Caco-2 (cell line): ENCODE data around the gene SOX6. TPM values are rescaled to one million over a fixed set of nuclear protein-coding genes. Genes with fewer than 3 reads are reported as not detected.

Experiments used
- BruUV-seq: library from RNA; stranded (reverse); fragments of 400-500 nt; replicated peaks from 2 replicates; lab custom pipeline; 2021; lab: Mats Ljungman, UMichigan
- CTCF ChIA-PET: fragments of 300-600 bp; sonication (Branson Sonifier 250); formaldehyde crosslinking; loops from one replicate; lab custom pipeline; 2022; ENCODE audit warnings: antibody characterized with exemption; lab: Charles Lee
- POLR2A ChIA-PET: fragments of 300-600 bp; sonication (Branson Sonifier 250); formaldehyde crosslinking; loops from one replicate; lab custom pipeline; 2022; ENCODE audit warnings: antibody characterized with exemption; lab: Charles Lee
- DNase-seq, 2 experiments: peaks; one replicate each; pipeline versions ENCODE4 v3.0.0 to v3.0.0-alpha.2; 2020 to 2022
- H3K27me3 ChIP-seq: replicated peaks from 2 replicates; pipeline ENCODE4 v1.6.0; 2011; ENCODE audit warnings: low read length; ENCODE audit not compliant: control insufficient read depth, insufficient read depth
- H3K36me3 ChIP-seq: 2 replicates; pipeline ENCODE4 v1.5.1; 2011; ENCODE audit warnings: low read length; ENCODE audit not compliant: control insufficient read depth, insufficient read depth
- H3K4me1 ChIP-seq: fragments of 250-450 bp; sonication (Bioruptor Pico); 2 replicates; pipeline ENCODE4 v1.5.1; 2020; ENCODE audit warnings: mild to moderate bottlenecking
- H3K4me3 ChIP-seq: 2 replicates; pipeline ENCODE4 v1.5.1; 2011; ENCODE audit warnings: low read depth, mild to moderate bottlenecking, control low read depth, low read length
- H3K9me3 ChIP-seq: fragments of 250-450 bp; sonication (Bioruptor Pico); 2 replicates; pipeline ENCODE4 v1.5.1; 2020; ENCODE audit warnings: mild to moderate bottlenecking, moderate library complexity
- H3K27ac Mint-ChIP-seq: one replicate; pipeline ENCODE4 v1.8.0; 2022; ENCODE audit warnings: mixed read lengths; ENCODE audit not compliant: unreplicated experiment
- H3K27me3 Mint-ChIP-seq: one replicate; pipeline ENCODE4 v1.8.0; 2022; ENCODE audit warnings: mixed read lengths; ENCODE audit not compliant: insufficient read depth, unreplicated experiment
- H3K36me3 Mint-ChIP-seq: one replicate; pipeline ENCODE4 v1.8.0; 2022; ENCODE audit warnings: mild to moderate bottlenecking, mixed read lengths; ENCODE audit not compliant: insufficient read depth, unreplicated experiment
- H3K4me1 Mint-ChIP-seq: one replicate; pipeline ENCODE4 v1.8.0; 2022; ENCODE audit warnings: low read depth, mixed read lengths; ENCODE audit not compliant: unreplicated experiment
- H3K4me3 Mint-ChIP-seq: one replicate; pipeline ENCODE4 v1.8.0; 2022; ENCODE audit warnings: mild to moderate bottlenecking, moderate library complexity, mixed read lengths; ENCODE audit not compliant: unreplicated experiment
- H3K9me3 Mint-ChIP-seq: one replicate; pipeline ENCODE4 v1.8.0; 2022; ENCODE audit warnings: mixed read lengths; ENCODE audit not compliant: unreplicated experiment
- CTCF ChIP-seq, 2 experiments: fragments of 200-600 bp in 1 of 2; IDR thresholded peaks; 1 replicate in 1 of 2; 2 replicates in 1 of 2; pipeline versions ENCODE4 v1.5.1 to v1.8.0; 2011 to 2022; ENCODE audit warnings: antibody characterized with exemption in 1 of 2, control low read depth in 1 of 2, inconsistent platforms in 1 of 2, low read depth in 1 of 2, low read length in 1 of 2, mild to moderate bottlenecking in 1 of 2, moderate library complexity in 1 of 2; ENCODE audit not compliant: insufficient read depth in 1 of 2, severe bottlenecking in 1 of 2, unreplicated experiment in 1 of 2
- intact Hi-C: fragments of 100-400 bp; cut with micrococcal nuclease; formaldehyde crosslinking; loops from one replicate; pipeline ENCODE4 v1.10.0; 2022; ENCODE audit not compliant: unreplicated experiment
- total RNA-seq: library from RNA; stranded (reverse); gene quantifications from 2 replicates; pipeline ENCODE4 v1.2.3, GENCODE V29; 2022

SOX6 gene
- total RNA-seq, 1 experiment from 2014 or later: 10.8 TPM

GRCh38 chr11:15937601-15938120 lies 418.7 kb downstream of the SOX6 start:
- H3K27ac Mint-ChIP-seq: no peak overlapping the region
- Histone ChIP-seq H3K9me3 (no peaks in the 10 kb centered on the region), H3K4me3 (no peak overlapping the region), H3K4me1 (no peaks in the 10 kb centered on the region), H3K27me3 (no peaks in the 10 kb centered on the region), H3K36me3 (no peaks in the 10 kb centered on the region)
- intact Hi-C loops: no loop called here
- H3K36me3 Mint-ChIP-seq: no peaks in the 10 kb centered on the region
- H3K4me1 Mint-ChIP-seq: no peaks in the 10 kb centered on the region
- H3K27me3 Mint-ChIP-seq: no peaks in the 10 kb centered on the region
- POLR2A ChIA-PET: no interaction called here
- no peaks in the 10 kb centered on the region for H3K9me3 Mint-ChIP-seq
- CTCF ChIA-PET: no interaction called here
- no peak overlapping the region for H3K4me3 Mint-ChIP-seq
- no TSS peak for BruUV-seq
- no peak for TF ChIP-seq CTCF (IDR thresholded peaks at IDR 0.05; ENCODE audit: insufficient read depth in 1 of 2, low read depth in 1 of 2, low read length in 1 of 2, severe bottlenecking in 1 of 2, unreplicated experiment in 1 of 2)
- DNase-seq: no peak

- Mint-ChIP-seq H3K9me3 (peaks cover 10% of the 10 kb centered on the region), H3K36me3 (no peaks in the 10 kb centered on the region), H3K4me3 (no peak overlapping the region), H3K4me1 (no peaks in the 10 kb centered on the region), H3K27ac (no peak overlapping the region), H3K27me3 (no peaks in the 10 kb centered on the region)
- no peaks in the 10 kb centered on the region for H3K27me3 ChIP-seq
- no peaks in the 10 kb centered on the region for H3K4me1 ChIP-seq
- TF ChIP-seq CTCF (IDR thresholded peaks at IDR 0.05; ENCODE audit: insufficient read depth in 1 of 2, low read depth in 1 of 2, low read length in 1 of 2, severe bottlenecking in 1 of 2, unreplicated experiment in 1 of 2): no peak
- intact Hi-C loops: no loop called here
- H3K9me3 ChIP-seq: no peaks in the 10 kb centered on the region
- CTCF ChIA-PET: no interaction called here
- H3K36me3 ChIP-seq: no peaks in the 10 kb centered on the region
- H3K4me3 ChIP-seq: no peak overlapping the region
- POLR2A ChIA-PET: no interaction called here
- no TSS peak for BruUV-seq
- no peak for DNase-seq
These were observed 420.3 kb downstream of the SOX6 start for GRCh38 chr11:15936011-15936410.

- Histone ChIP-seq H3K9me3 (no peaks in the 10 kb centered on the region), H3K4me3 (no peak overlapping the region), H3K4me1 (no peaks in the 10 kb centered on the region), H3K27me3 (no peaks in the 10 kb centered on the region), H3K36me3 (no peaks in the 10 kb centered on the region)
- CTCF ChIA-PET: no interaction called here
- Mint-ChIP-seq H3K4me3 (no peak overlapping the region), H3K27me3 (no peaks in the 10 kb centered on the region), H3K4me1 (no peaks in the 10 kb centered on the region), H3K27ac (no peak overlapping the region), H3K36me3 (no peaks in the 10 kb centered on the region), H3K9me3 (peaks cover 13% of the 10 kb centered on the region)
- intact Hi-C loops: no loop called here
- BruUV-seq: no TSS peak
- no peak for TF ChIP-seq CTCF (IDR thresholded peaks at IDR 0.05; ENCODE audit: insufficient read depth in 1 of 2, low read depth in 1 of 2, low read length in 1 of 2, severe bottlenecking in 1 of 2, unreplicated experiment in 1 of 2)
- no peak for DNase-seq
- POLR2A ChIA-PET: no interaction called here
These were observed 421.0 kb downstream of the SOX6 start for GRCh38 chr11:15935373-15935772.
